WTC11 (cell line): ENCODE data around the gene DHRS1. TPM values are rescaled to one million over a fixed set of nuclear protein-coding genes. Genes with fewer than 3 reads are reported as not detected.

Experiments
- ATAC-seq: fragments of 200-7000 bp; cut with Tn5 transposase; 2 replicates; pipeline ENCODE4 v1.10.0; 2021; ENCODE audit warnings: mild to moderate bottlenecking, moderate library complexity
- CTCF ChIA-PET: fragments of 300-600 bp; sonication (Branson Sonifier 250); formaldehyde crosslinking; loops from one replicate; lab custom pipeline; 2021; ENCODE audit warnings: antibody characterized with exemption; lab: Charles Lee
- POLR2A ChIA-PET: fragments of 350-600 bp; sonication (Branson Sonifier 250); formaldehyde crosslinking; loops from one replicate; lab custom pipeline; 2021; ENCODE audit warnings: antibody characterized with exemption; lab: Charles Lee
- DNase-seq: peaks from one replicate; pipeline ENCODE4 v3.0.0; 2021; ENCODE audit warnings: low spot score
- H3K27ac Mint-ChIP-seq: 2 replicates; pipeline ENCODE4 v1.8.0; 2021; ENCODE audit warnings: mixed read lengths
- H3K27me3 Mint-ChIP-seq: 2 replicates; pipeline ENCODE4 v1.8.0; 2021; ENCODE audit warnings: low read depth, mild to moderate bottlenecking, moderate library complexity, mixed read lengths
- H3K36me3 Mint-ChIP-seq: 2 replicates; pipeline ENCODE4 v1.8.0; 2021; ENCODE audit warnings: mixed read lengths
- H3K4me1 Mint-ChIP-seq: 2 replicates; pipeline ENCODE4 v1.8.0; 2022; ENCODE audit warnings: mixed read lengths
- H3K4me3 Mint-ChIP-seq: 2 replicates; pipeline ENCODE4 v1.8.0; 2021; ENCODE audit warnings: mild to moderate bottlenecking, moderate library complexity, mixed read lengths
- H3K9me3 Mint-ChIP-seq: 2 replicates; pipeline ENCODE4 v1.8.0; 2021; ENCODE audit warnings: mixed read lengths
- ATF1 ChIP-seq: sonication (generic); formaldehyde crosslinking; IDR thresholded peaks from 2 replicates; pipeline ENCODE4 v1.8.1; 2023; ENCODE audit warnings: mild to moderate bottlenecking, moderate library complexity, missing genetic modification reagents
- E2F5 ChIP-seq: sonication (generic); formaldehyde crosslinking; IDR thresholded peaks from 2 replicates; pipeline ENCODE4 v1.8.1; 2022; ENCODE audit warnings: mild to moderate bottlenecking, moderate library complexity, missing genetic modification reagents
- EMX1 ChIP-seq: fragments of 250-450 bp; sonication (Bioruptor Pico); IDR thresholded peaks from 2 replicates; pipeline ENCODE4 v1.8.0; 2021; ENCODE audit warnings: mild to moderate bottlenecking
- NR3C1 ChIP-seq: sonication (generic); formaldehyde crosslinking; conservative IDR thresholded peaks from 2 replicates; pipeline ENCODE4 v1.8.1; 2023; ENCODE audit warnings: low read depth, mild to moderate bottlenecking, missing genetic modification reagents
- OVOL2 ChIP-seq: fragments of 250-450 bp; sonication (Bioruptor Pico); IDR thresholded peaks from 2 replicates; pipeline ENCODE4 v1.9.0; 2021; ENCODE audit warnings: mild to moderate bottlenecking, borderline replicate concordance
- RELA ChIP-seq: sonication (generic); formaldehyde crosslinking; IDR thresholded peaks from 2 replicates; pipeline ENCODE4 v1.8.1; 2022; ENCODE audit warnings: missing genetic modification reagents, mild to moderate bottlenecking, borderline replicate concordance
- SP1 ChIP-seq: sonication (generic); formaldehyde crosslinking; conservative IDR thresholded peaks from 2 replicates; pipeline ENCODE4 v1.8.1; 2022; ENCODE audit warnings: missing genetic modification reagents
- TP53 ChIP-seq: sonication (generic); formaldehyde crosslinking; IDR thresholded peaks from 2 replicates; pipeline ENCODE4 v1.8.1; 2023; ENCODE audit warnings: mild to moderate bottlenecking, missing genetic modification reagents
- ZNF416 ChIP-seq: fragments of 250-450 bp; sonication (Bioruptor Pico); IDR thresholded peaks from 2 replicates; pipeline ENCODE4 v1.9.0; 2021; ENCODE audit warnings: mild to moderate bottlenecking, inconsistent platforms
- total RNA-seq: library from RNA; stranded (reverse); gene quantifications from 3 replicates; pipeline ENCODE4 v1.2.3, GENCODE V29; 2021
- TF ChIP-seq, protein P1 (sequence below): sonication (generic); formaldehyde crosslinking; IDR thresholded peaks from 2 replicates; pipeline ENCODE4 v1.8.1; 2023; ENCODE audit warnings: mild to moderate bottlenecking, missing genetic modification reagents, moderate library complexity
- TF ChIP-seq, protein P2 (sequence below): fragments of 250-450 bp; sonication (Bioruptor Pico); IDR thresholded peaks from 2 replicates; pipeline ENCODE4 v1.9.0; 2021; ENCODE audit warnings: mild to moderate bottlenecking, borderline replicate concordance
- TF ChIP-seq, protein P3 (sequence below): fragments of 250-450 bp; sonication (Bioruptor Pico); IDR thresholded peaks from 2 replicates; pipeline ENCODE4 v1.8.0; 2021; ENCODE audit warnings: mild to moderate bottlenecking
- TF ChIP-seq, protein P4 (sequence below): fragments of 200-600 bp; IDR thresholded peaks from 2 replicates; pipeline ENCODE4 v1.8.0; 2022; ENCODE audit warnings: antibody characterized with exemption
- TF ChIP-seq, protein P5 (sequence below): sonication (generic); formaldehyde crosslinking; IDR thresholded peaks from 2 replicates; pipeline ENCODE4 v1.8.0; 2022; ENCODE audit warnings: mild to moderate bottlenecking, missing genetic modification reagents

Gene DHRS1
- total RNA-seq, 1 experiment from 2014 or later: 13.9 TPM

GRCh38 chr14:24258548-24259265 is 40.9 kb downstream of the DHRS1 start:
- ATAC-seq: no peak
- CTCF ChIA-PET: no interaction called here

More at GRCh38 chr14:24258548-24259265, 40.9 kb downstream of the DHRS1 start:
- Mint-ChIP-seq H3K27me3 (no peaks in the 10 kb centered on the region; the same call in 1 of the 2 replicates), H3K4me3 (no peak overlapping the region), H3K9me3 (no peaks in the 10 kb centered on the region), H3K27ac (no peak overlapping the region), H3K4me1 (no peaks in the 10 kb centered on the region), H3K36me3 (no peaks in the 10 kb centered on the region)
- DNase-seq: no peak
- no peak for TF ChIP-seq NR3C1
- TF ChIP-seq OVOL2 (CRISPR knock-in tag): no peak
- TF ChIP-seq, protein P1, sequence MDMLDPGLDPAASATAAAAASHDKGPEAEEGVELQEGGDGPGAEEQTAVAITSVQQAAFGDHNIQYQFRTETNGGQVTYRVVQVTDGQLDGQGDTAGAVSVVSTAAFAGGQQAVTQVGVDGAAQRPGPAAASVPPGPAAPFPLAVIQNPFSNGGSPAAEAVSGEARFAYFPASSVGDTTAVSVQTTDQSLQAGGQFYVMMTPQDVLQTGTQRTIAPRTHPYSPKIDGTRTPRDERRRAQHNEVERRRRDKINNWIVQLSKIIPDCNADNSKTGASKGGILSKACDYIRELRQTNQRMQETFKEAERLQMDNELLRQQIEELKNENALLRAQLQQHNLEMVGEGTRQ (CRISPR knock-in tag): no peak
- no peak for TF ChIP-seq ATF1 (CRISPR knock-in tag)
- TF ChIP-seq E2F5 (CRISPR knock-in tag): no peak
- TF ChIP-seq, protein P2, sequence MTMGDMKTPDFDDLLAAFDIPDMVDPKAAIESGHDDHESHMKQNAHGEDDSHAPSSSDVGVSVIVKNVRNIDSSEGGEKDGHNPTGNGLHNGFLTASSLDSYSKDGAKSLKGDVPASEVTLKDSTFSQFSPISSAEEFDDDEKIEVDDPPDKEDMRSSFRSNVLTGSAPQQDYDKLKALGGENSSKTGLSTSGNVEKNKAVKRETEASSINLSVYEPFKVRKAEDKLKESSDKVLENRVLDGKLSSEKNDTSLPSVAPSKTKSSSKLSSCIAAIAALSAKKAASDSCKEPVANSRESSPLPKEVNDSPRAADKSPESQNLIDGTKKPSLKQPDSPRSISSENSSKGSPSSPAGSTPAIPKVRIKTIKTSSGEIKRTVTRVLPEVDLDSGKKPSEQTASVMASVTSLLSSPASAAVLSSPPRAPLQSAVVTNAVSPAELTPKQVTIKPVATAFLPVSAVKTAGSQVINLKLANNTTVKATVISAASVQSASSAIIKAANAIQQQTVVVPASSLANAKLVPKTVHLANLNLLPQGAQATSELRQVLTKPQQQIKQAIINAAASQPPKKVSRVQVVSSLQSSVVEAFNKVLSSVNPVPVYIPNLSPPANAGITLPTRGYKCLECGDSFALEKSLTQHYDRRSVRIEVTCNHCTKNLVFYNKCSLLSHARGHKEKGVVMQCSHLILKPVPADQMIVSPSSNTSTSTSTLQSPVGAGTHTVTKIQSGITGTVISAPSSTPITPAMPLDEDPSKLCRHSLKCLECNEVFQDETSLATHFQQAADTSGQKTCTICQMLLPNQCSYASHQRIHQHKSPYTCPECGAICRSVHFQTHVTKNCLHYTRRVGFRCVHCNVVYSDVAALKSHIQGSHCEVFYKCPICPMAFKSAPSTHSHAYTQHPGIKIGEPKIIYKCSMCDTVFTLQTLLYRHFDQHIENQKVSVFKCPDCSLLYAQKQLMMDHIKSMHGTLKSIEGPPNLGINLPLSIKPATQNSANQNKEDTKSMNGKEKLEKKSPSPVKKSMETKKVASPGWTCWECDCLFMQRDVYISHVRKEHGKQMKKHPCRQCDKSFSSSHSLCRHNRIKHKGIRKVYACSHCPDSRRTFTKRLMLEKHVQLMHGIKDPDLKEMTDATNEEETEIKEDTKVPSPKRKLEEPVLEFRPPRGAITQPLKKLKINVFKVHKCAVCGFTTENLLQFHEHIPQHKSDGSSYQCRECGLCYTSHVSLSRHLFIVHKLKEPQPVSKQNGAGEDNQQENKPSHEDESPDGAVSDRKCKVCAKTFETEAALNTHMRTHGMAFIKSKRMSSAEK: no peak
- TF ChIP-seq, protein P3, sequence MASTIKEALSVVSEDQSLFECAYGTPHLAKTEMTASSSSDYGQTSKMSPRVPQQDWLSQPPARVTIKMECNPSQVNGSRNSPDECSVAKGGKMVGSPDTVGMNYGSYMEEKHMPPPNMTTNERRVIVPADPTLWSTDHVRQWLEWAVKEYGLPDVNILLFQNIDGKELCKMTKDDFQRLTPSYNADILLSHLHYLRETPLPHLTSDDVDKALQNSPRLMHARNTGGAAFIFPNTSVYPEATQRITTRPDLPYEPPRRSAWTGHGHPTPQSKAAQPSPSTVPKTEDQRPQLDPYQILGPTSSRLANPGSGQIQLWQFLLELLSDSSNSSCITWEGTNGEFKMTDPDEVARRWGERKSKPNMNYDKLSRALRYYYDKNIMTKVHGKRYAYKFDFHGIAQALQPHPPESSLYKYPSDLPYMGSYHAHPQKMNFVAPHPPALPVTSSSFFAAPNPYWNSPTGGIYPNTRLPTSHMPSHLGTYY: no peak
- no peak for TF ChIP-seq SP1 (CRISPR knock-in tag)
- TF ChIP-seq, protein P4, sequence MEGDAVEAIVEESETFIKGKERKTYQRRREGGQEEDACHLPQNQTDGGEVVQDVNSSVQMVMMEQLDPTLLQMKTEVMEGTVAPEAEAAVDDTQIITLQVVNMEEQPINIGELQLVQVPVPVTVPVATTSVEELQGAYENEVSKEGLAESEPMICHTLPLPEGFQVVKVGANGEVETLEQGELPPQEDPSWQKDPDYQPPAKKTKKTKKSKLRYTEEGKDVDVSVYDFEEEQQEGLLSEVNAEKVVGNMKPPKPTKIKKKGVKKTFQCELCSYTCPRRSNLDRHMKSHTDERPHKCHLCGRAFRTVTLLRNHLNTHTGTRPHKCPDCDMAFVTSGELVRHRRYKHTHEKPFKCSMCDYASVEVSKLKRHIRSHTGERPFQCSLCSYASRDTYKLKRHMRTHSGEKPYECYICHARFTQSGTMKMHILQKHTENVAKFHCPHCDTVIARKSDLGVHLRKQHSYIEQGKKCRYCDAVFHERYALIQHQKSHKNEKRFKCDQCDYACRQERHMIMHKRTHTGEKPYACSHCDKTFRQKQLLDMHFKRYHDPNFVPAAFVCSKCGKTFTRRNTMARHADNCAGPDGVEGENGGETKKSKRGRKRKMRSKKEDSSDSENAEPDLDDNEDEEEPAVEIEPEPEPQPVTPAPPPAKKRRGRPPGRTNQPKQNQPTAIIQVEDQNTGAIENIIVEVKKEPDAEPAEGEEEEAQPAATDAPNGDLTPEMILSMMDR: no peak
- no peak for TF ChIP-seq ZNF416 (CRISPR knock-in tag)
- TF ChIP-seq TP53: no peak
- TF ChIP-seq RELA (CRISPR knock-in tag): no peak
- TF ChIP-seq EMX1 (CRISPR knock-in tag): no peak
- TF ChIP-seq, protein P5, sequence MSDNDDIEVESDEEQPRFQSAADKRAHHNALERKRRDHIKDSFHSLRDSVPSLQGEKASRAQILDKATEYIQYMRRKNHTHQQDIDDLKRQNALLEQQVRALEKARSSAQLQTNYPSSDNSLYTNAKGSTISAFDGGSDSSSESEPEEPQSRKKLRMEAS (CRISPR knock-in tag): no peak
- POLR2A ChIA-PET: no interaction called here
